ENCODE results near the gene RAD18.
A peak's percentile ranks its signal among the peaks of the same experiment; 100 is the strongest.

Gene RAD18

GRCh38 chr3:8963137-8963853, at the start of gene RAD18:
Gene RAD18, minus strand, starts transcription at chr3:8963472. Its CDS starts 87 bp downstream, at chr3:8963385.
- H3K27ac Mint-ChIP-seq = peak within 1 kb of the TSS; percentile 94
- H3K4me1 Mint-ChIP-seq = peaks cover 52% of the 10 kb centered on the region
- peak; percentile 95 for DNase-seq
- peaks cover 7% of the 10 kb centered on the region for H3K36me3 Mint-ChIP-seq (ENCODE audit: low read depth)
- no peaks in the 10 kb centered on the region for H3K9me3 Mint-ChIP-seq
- TF ChIP-seq CTCF (IDR thresholded peaks at IDR 0.05) = no peak
- H3K27me3 Mint-ChIP-seq (ENCODE audit: low read depth, poor library complexity) = peaks cover 22% of the 10 kb centered on the region
- H3K4me3 Mint-ChIP-seq = peak within 1 kb of the TSS; percentile 98

- no peak overlapping the region for H3K4me3 Mint-ChIP-seq
- peaks cover 3% of the 10 kb centered on the region for H3K9me3 Mint-ChIP-seq
- no peak for TF ChIP-seq CTCF (IDR thresholded peaks at IDR 0.05)
- H3K27me3 Mint-ChIP-seq (ENCODE audit: low read depth, poor library complexity) = peaks cover 12% of the 10 kb centered on the region
- H3K36me3 Mint-ChIP-seq (ENCODE audit: low read depth) = peaks cover 85% of the 10 kb centered on the region
- no peak for DNase-seq
- no peak overlapping the region for H3K27ac Mint-ChIP-seq
- peaks cover 5% of the 10 kb centered on the region for H3K4me1 Mint-ChIP-seq
These were observed 49.2 kb upstream of the RAD18 start for GRCh38 chr3:9012521-9012920.

- H3K27ac Mint-ChIP-seq = no peak overlapping the region
- peaks cover 2% of the 10 kb centered on the region for H3K4me1 Mint-ChIP-seq
- peaks cover 4% of the 10 kb centered on the region for H3K27me3 Mint-ChIP-seq (ENCODE audit: low read depth, poor library complexity)
- DNase-seq = no peak
- TF ChIP-seq CTCF (IDR thresholded peaks at IDR 0.05) = no peak
- H3K36me3 Mint-ChIP-seq (ENCODE audit: low read depth) = peaks cover 70% of the 10 kb centered on the region
- peaks cover 3% of the 10 kb centered on the region for H3K9me3 Mint-ChIP-seq
- H3K4me3 Mint-ChIP-seq = no peak overlapping the region
These were observed 46.8 kb upstream of the RAD18 start for GRCh38 chr3:9009976-9010545.

- Mint-ChIP-seq H3K27me3 (ENCODE audit: low read depth, poor library complexity) (peaks cover 4% of the 10 kb centered on the region), H3K27ac (peak overlapping the region; percentile 13), H3K36me3 (ENCODE audit: low read depth) (peaks cover 73% of the 10 kb centered on the region), H3K4me1 (no peaks in the 10 kb centered on the region), H3K9me3 (peaks cover 3% of the 10 kb centered on the region), H3K4me3 (no peak overlapping the region)
- TF ChIP-seq CTCF (IDR thresholded peaks at IDR 0.05) = no peak
- no peak for DNase-seq
These were observed 45.4 kb upstream of the RAD18 start for GRCh38 chr3:9008550-9009255.

GRCh38 chr3:9007928-9008327, 44.7 kb upstream of the RAD18 start:
- peaks cover 66% of the 10 kb centered on the region for H3K36me3 Mint-ChIP-seq (ENCODE audit: low read depth)
- DNase-seq = no peak
- no peak overlapping the region for H3K4me3 Mint-ChIP-seq
- peak overlapping the region; percentile 13 for H3K27ac Mint-ChIP-seq
- peaks cover 3% of the 10 kb centered on the region for H3K9me3 Mint-ChIP-seq
- H3K4me1 Mint-ChIP-seq = no peaks in the 10 kb centered on the region
- H3K27me3 Mint-ChIP-seq (ENCODE audit: low read depth, poor library complexity) = peaks cover 4% of the 10 kb centered on the region
- no peak for TF ChIP-seq CTCF (IDR thresholded peaks at IDR 0.05)
